Retinal pigment epithelial cell (primary cell): ENCODE data around the gene WDR55.

Source experiments
- DNase-seq: peaks from one replicate; pipeline ENCODE4 v3.0.0-alpha.2; 2010; ENCODE audit warnings: low read depth
- H3K4me3 ChIP-seq: 2 replicates; pipeline ENCODE4 v1.5.1; 2011; ENCODE audit warnings: mild to moderate bottlenecking, low read length, control low read depth, moderate library complexity
- CTCF ChIP-seq: conservative IDR thresholded peaks from 2 replicates; pipeline ENCODE4 v1.5.1; 2011; ENCODE audit warnings: low read depth, low read length, control low read depth, inconsistent platforms

Gene WDR55

GRCh38 chr5:140674629-140675028 is 9.9 kb downstream of the WDR55 start:
- no peak for DNase-seq
- no peak for TF ChIP-seq CTCF
- H3K4me3 ChIP-seq = no peak overlapping the region

- no peak for TF ChIP-seq CTCF
- no peak for DNase-seq
- no peak overlapping the region for H3K4me3 ChIP-seq
Observed at GRCh38 chr5:140677947-140678346, 13.2 kb downstream of the WDR55 start.

GRCh38 chr5:140678993-140679392 is 14.3 kb downstream of the WDR55 start:
- no peak overlapping the region for H3K4me3 ChIP-seq
- no peak for TF ChIP-seq CTCF
- DNase-seq = no peak

GRCh38 chr5:140690376-140690932 is 25.8 kb downstream of the WDR55 start:
- TF ChIP-seq CTCF = no peak
- DNase-seq = no peak
- H3K4me3 ChIP-seq = peak overlapping the region; percentile 91

GRCh38 chr5:140690941-140691924 is 26.5 kb downstream of the WDR55 start, which contains the start of the genes HARS1 and HARS2:
Gene HARS1 (minus strand): TSS chr5:140691370. CDS start chr5:140691304, 66 bp downstream.
Gene HARS2 (plus strand): TSS chr5:140691455. CDS start chr5:140691649, 194 bp downstream.
- TF ChIP-seq CTCF = no peak
- peak; percentile 81 for DNase-seq
- H3K4me3 ChIP-seq = peak within 1 kb of the TSS; percentile 91

- peak; percentile 79 for DNase-seq
- no peak overlapping the region for H3K4me3 ChIP-seq
- TF ChIP-seq CTCF = no peak
Observed at GRCh38 chr5:140694276-140694675, 29.6 kb downstream of the WDR55 start.
